HepG2 (cell line): ENCODE measurements around the gene ACVR2A. TPM values are rescaled to one million over a fixed set of nuclear protein-coding genes. Genes with fewer than 3 reads are reported as not detected.

Experiments used
- ATF3 ChIP-seq: sonication (generic); formaldehyde crosslinking; IDR thresholded peaks from 2 replicates; pipeline ENCODE4 v1.4.0; 2020; ENCODE audit warnings: missing genetic modification reagents
- CTCF ChIP-seq: sonication (generic); formaldehyde crosslinking; IDR thresholded peaks from 2 replicates; pipeline ENCODE4 v1.5.0; 2020; ENCODE audit warnings: mild to moderate bottlenecking, missing genetic modification reagents, moderate library complexity
- DMTF1 ChIP-seq: sonication (generic); formaldehyde crosslinking; IDR thresholded peaks from 2 replicates; pipeline ENCODE4 v1.4.0; 2020; ENCODE audit warnings: mild to moderate bottlenecking, missing genetic modification reagents
- DPF2 ChIP-seq: sonication (generic); formaldehyde crosslinking; IDR thresholded peaks from 2 replicates; pipeline ENCODE4 v1.4.0; 2020; ENCODE audit warnings: mild to moderate bottlenecking, low read depth, missing genetic modification reagents, borderline replicate concordance
- EED ChIP-seq: sonication (generic); formaldehyde crosslinking; IDR thresholded peaks from 2 replicates; pipeline ENCODE4 v1.5.0; 2020; ENCODE audit warnings: mild to moderate bottlenecking, missing genetic modification reagents
- HMG20B ChIP-seq: conservative IDR thresholded peaks from 2 replicates; pipeline ENCODE4 v1.6.1; 2016; ENCODE audit warnings: missing genetic modification reagents, missing compliant biosample characterization
- HNRNPL ChIP-seq: fragments of 200-400 bp; formaldehyde crosslinking; IDR thresholded peaks from 2 replicates; pipeline ENCODE4 v1.6.1; 2017; ENCODE audit warnings: mild to moderate bottlenecking, low read depth, low read length
- HOXD1 ChIP-seq: sonication (generic); formaldehyde crosslinking; IDR thresholded peaks from 2 replicates; pipeline ENCODE4 v1.5.0; 2020; ENCODE audit warnings: missing genetic modification reagents
- MLLT10 ChIP-seq: sonication (generic); formaldehyde crosslinking; IDR thresholded peaks from 2 replicates; pipeline ENCODE4 v1.4.0; 2020; ENCODE audit warnings: missing genetic modification reagents
- MXI1 ChIP-seq: IDR thresholded peaks from 3 replicates; pipeline ENCODE4 v1.6.1; 2012; ENCODE audit warnings: low read depth, low read length, inconsistent platforms, borderline replicate concordance
- NPAS2 ChIP-seq: sonication (generic); formaldehyde crosslinking; IDR thresholded peaks from 2 replicates; pipeline ENCODE4 v1.8.0; 2022; ENCODE audit warnings: mild to moderate bottlenecking, missing genetic modification reagents, borderline replicate concordance
- PCBP1 ChIP-seq: fragments of 200-400 bp; formaldehyde crosslinking; IDR thresholded peaks from 2 replicates; pipeline ENCODE4 v1.6.1; 2017; ENCODE audit warnings: mild to moderate bottlenecking, low read depth, low read length, borderline replicate concordance
- SAFB2 ChIP-seq: sonication (generic); formaldehyde crosslinking; IDR thresholded peaks from 2 replicates; pipeline ENCODE4 v1.5.1; 2020; ENCODE audit warnings: missing genetic modification reagents, low read depth, mild to moderate bottlenecking, borderline replicate concordance
- SCMH1 ChIP-seq: sonication (generic); formaldehyde crosslinking; IDR thresholded peaks from 2 replicates; pipeline ENCODE4 v1.9.0; 2021; ENCODE audit warnings: missing genetic modification reagents, mild to moderate bottlenecking, borderline replicate concordance
- SIN3A ChIP-seq: IDR thresholded peaks from 2 replicates; pipeline ENCODE4 v1.6.1; 2011; ENCODE audit warnings: low read depth, mild to moderate bottlenecking, control low read depth, low read length, borderline replicate concordance
- SRY ChIP-seq: sonication (generic); formaldehyde crosslinking; IDR thresholded peaks from 2 replicates; pipeline ENCODE4 v1.8.0; 2022; ENCODE audit warnings: mild to moderate bottlenecking, missing genetic modification reagents
- SSRP1 ChIP-seq: IDR thresholded peaks from 2 replicates; pipeline ENCODE4 v1.6.1; 2016; ENCODE audit warnings: control low read depth
- STAT5B ChIP-seq: sonication (generic); formaldehyde crosslinking; IDR thresholded peaks from 2 replicates; pipeline ENCODE4 v1.4.0; 2020; ENCODE audit warnings: missing genetic modification reagents
- TFDP2 ChIP-seq: sonication (generic); formaldehyde crosslinking; IDR thresholded peaks from 2 replicates; pipeline ENCODE4 v1.4.0; 2020; ENCODE audit warnings: missing genetic modification reagents
- ZNF451 ChIP-seq: sonication (generic); formaldehyde crosslinking; IDR thresholded peaks from 2 replicates; pipeline ENCODE4 v1.5.0; 2020; ENCODE audit warnings: mild to moderate bottlenecking, missing genetic modification reagents
- ZNF547 ChIP-seq: sonication (generic); formaldehyde crosslinking; IDR thresholded peaks from 2 replicates; pipeline ENCODE4 v1.5.1; 2020; ENCODE audit warnings: mild to moderate bottlenecking, missing genetic modification reagents
- ZNF563 ChIP-seq: sonication (generic); formaldehyde crosslinking; IDR thresholded peaks from 2 replicates; pipeline ENCODE4 v1.8.0; 2022; ENCODE audit warnings: mild to moderate bottlenecking, moderate library complexity, missing genetic modification reagents
- ZNF7 ChIP-seq: IDR thresholded peaks from 2 replicates; pipeline ENCODE4 v1.6.1; 2016; ENCODE audit warnings: missing biosample characterization, missing genetic modification reagents
- ZNF75D ChIP-seq: sonication (generic); formaldehyde crosslinking; IDR thresholded peaks from 2 replicates; pipeline ENCODE4 v1.8.1; 2023; ENCODE audit warnings: missing genetic modification reagents, mild to moderate bottlenecking, borderline replicate concordance
- ZNF768 ChIP-seq: sonication (generic); formaldehyde crosslinking; IDR thresholded peaks from 2 replicates; pipeline ENCODE4 v1.4.0; 2020; ENCODE audit warnings: missing genetic modification reagents
- polyA plus RNA-seq, 8 experiments: library from polyadenylated mRNA; depleted of rRNA in 3 of 8; stranded (reverse) in 7 of 8; unstranded in 1 of 8; fragments of >200 nt; fragmentation: Illumina TruSeq in 4 of 8; extraction: Trizol in 4 of 8; gene quantifications; 2 replicates each; pipeline versions ENCODE4 v1.2.1 to v1.2.3, GENCODE V29; 2011 to 2016; ENCODE audit warnings: low read depth in 4 of 8, missing spikeins in 1 of 8, mixed read lengths in 1 of 8; ENCODE audit not compliant: insufficient read depth in 1 of 8
- total RNA-seq, 5 experiments: library from RNA; depleted of rRNA; stranded (reverse); fragments of >200 nt; fragmentation: Illumina TruSeq; extraction: Trizol; gene quantifications; 2 replicates each; pipeline ENCODE4 v1.2.3, GENCODE V29; 2016; ENCODE audit warnings: low read depth in 1 of 5

ACVR2A gene
- total and polyA plus RNA-seq, 2 of the 13 experiments (the other 11 are each of a cell fraction or from before 2014, with no cell fraction given), result 8.3 to 18.0 TPM

GRCh38 chr2:147843864-147844696, 749 bp upstream of the ACVR2A start (continued):
- TF ChIP-seq ZNF563 (CRISPR knock-in tag) (peak; percentile 80), SIN3A (peak; percentile 30; the same call in 1 of the 2 replicates), SAFB2 (no peak; the same call in 1 of the 2 replicates), PCBP1 (peak; percentile 94), MXI1 (peak; percentile 54; the same call in 1 of the 3 replicates), HNRNPL (peak; percentile 79; the same call in 1 of the 2 replicates), SRY (CRISPR knock-in tag) (peak; percentile 76), ZNF75D (CRISPR knock-in tag) (no peak), SSRP1 (CRISPR knock-in tag) (no peak), CTCF (peak; percentile 56), ZNF7 (CRISPR knock-in tag) (no peak), DMTF1 (CRISPR knock-in tag) (no peak), DPF2 (CRISPR knock-in tag) (no peak), ZNF768 (peak; percentile 80; the same call in 1 of the 2 replicates), TFDP2 (CRISPR knock-in tag) (peak; percentile 61), SCMH1 (CRISPR knock-in tag) (no peak), ATF3 (CRISPR knock-in tag) (no peak), ZNF547 (CRISPR knock-in tag) (peak; percentile 80; the same call in 1 of the 2 replicates), STAT5B (CRISPR knock-in tag) (0 out of 2 replicates have a peak, but pooled peaks have one; percentile 15), NPAS2 (CRISPR knock-in tag) (peak; percentile 73; the same call in 1 of the 2 replicates), ZNF451 (CRISPR knock-in tag) (no peak), HMG20B (0 out of 2 replicates have a peak, but pooled peaks have one; percentile 18), MLLT10 (CRISPR knock-in tag) (no peak), EED (CRISPR knock-in tag) (peak; percentile 78; the same call in 1 of the 2 replicates), HOXD1 (CRISPR knock-in tag) (peak; percentile 71; the same call in 1 of the 2 replicates)
